ENCODE results near the gene EFCAB6.

- TF ChIP-seq CTCF (IDR thresholded peaks at IDR 0.05): no peak
- no peak for TF ChIP-seq POLR2A (IDR thresholded peaks at IDR 0.05)
These were observed 141.6 kb downstream of the EFCAB6 start for GRCh38 chr22:43670513-43670912.
